Measurements from ENCODE around the gene EWSR1.

- TF ChIP-seq EZH2 (IDR thresholded peaks at IDR 0.05; ENCODE audit: borderline replicate concordance, low read depth, low read length, severe bottlenecking) = no peak
- TF ChIP-seq CTCF (IDR thresholded peaks at IDR 0.05; ENCODE audit: borderline replicate concordance, extremely low read depth, low read length, poor library complexity, severe bottlenecking) = no peak
Measured at GRCh38 chr22:29301716-29302401, 33.8 kb downstream of the EWSR1 start.

All from DND-41 (cell line).